ENCODE results near the gene ZNF385B. TPM values are rescaled to one million over a fixed set of nuclear protein-coding genes. Genes with fewer than 3 reads are reported as not detected.

The ZNF385B gene
- total and polyA plus RNA-seq, 5 donors: 32.6 to 95.9 (median 65.6) TPM

- Histone ChIP-seq H3K9me3 (ENCODE audit: control insufficient read depth, low read length) (no peaks in the 10 kb centered on the region), H3K27me3 (ENCODE audit: control insufficient read depth, insufficient read depth) (no peaks in the 10 kb centered on the region), H3K27ac (ENCODE audit: low read length) (no peak overlapping the region), H3K4me1 (ENCODE audit: control insufficient read depth, insufficient read depth, low read length) (no peaks in the 10 kb centered on the region), H3K4me3 (ENCODE audit: low read length) (no peak overlapping the region)
- WGBS: 39% methylated on average over 8 of the region's 8 CpGs
- DNase-seq (peak; percentile 25 to 49 (median 46)), ATAC-seq (peak; percentile 67 to 71)
- intact Hi-C loops (cut with DNase I): no loop called here
Observed at GRCh38 chr2:179410552-179411356, 450.7 kb downstream of the ZNF385B start.

- no peak for ATAC-seq
- Histone ChIP-seq H3K27me3 (ENCODE audit: control insufficient read depth, insufficient read depth) (no peaks in the 10 kb centered on the region), H3K4me3 (ENCODE audit: low read length) (no peak overlapping the region), H3K4me1 (ENCODE audit: control insufficient read depth, insufficient read depth, low read length) (no peaks in the 10 kb centered on the region), H3K9me3 (ENCODE audit: control insufficient read depth, low read length) (no peaks in the 10 kb centered on the region), H3K27ac (ENCODE audit: low read length) (no peak overlapping the region)
- no peak for DNase-seq
- intact Hi-C loops (cut with DNase I): no loop called here
Observed at GRCh38 chr2:179403624-179404023, 457.8 kb downstream of the ZNF385B start.

- ATAC-seq (no peak), DNase-seq (no peak)
- Histone ChIP-seq H3K9me3 (ENCODE audit: control insufficient read depth, low read length) (no peaks in the 10 kb centered on the region), H3K27me3 (ENCODE audit: control insufficient read depth, insufficient read depth) (no peaks in the 10 kb centered on the region), H3K27ac (ENCODE audit: low read length) (no peak overlapping the region), H3K4me1 (ENCODE audit: control insufficient read depth, insufficient read depth, low read length) (no peaks in the 10 kb centered on the region), H3K4me3 (ENCODE audit: low read length) (no peak overlapping the region)
- intact Hi-C loops (cut with DNase I): no loop called here
- 84% methylated on average over 2 of the region's 2 CpGs for WGBS
Observed at GRCh38 chr2:179393481-179393880, 467.9 kb downstream of the ZNF385B start.

Small RNA genes lying within 50 kb of the gene (microRNA-seq; reads per million reads assigned to microRNA genes)
- 0.42 to 1.1 reads per million in 2 donors for gene MIR1258

Other genes starting within 250 kb of the ZNF385B start
- 10 to 100 TPM; 14.2 to 15.6 (median 14.8) TPM for gene CWC22, start 145.7 kb upstream of the ZNF385B start, total RNA-seq
- 9.2 TPM for gene CWC22, start 145.7 kb upstream of the ZNF385B start, polyA plus RNA-seq

Measured in right cardiac atrium (tissue), 5 donors.